Endodermal cell (in vitro differentiated cells): ENCODE data around the gene IFI44. TPM values are rescaled to one million over a fixed set of nuclear protein-coding genes. Genes with fewer than 3 reads are reported as not detected.

Experiments
- DNase-seq: peaks from one replicate; pipeline ENCODE4 v3.0.0-alpha.2; 2017
- H3K27ac ChIP-seq: 2 replicates; pipeline ENCODE4 v1.5.1; 2013; ENCODE audit warnings: mild to moderate bottlenecking, low read depth, low read length, moderate library complexity
- H3K27me3 ChIP-seq: 2 replicates; pipeline ENCODE4 v1.6.1; 2013; ENCODE audit warnings: mild to moderate bottlenecking, low read length, moderate library complexity; ENCODE audit not compliant: insufficient read depth, control insufficient read depth, poor library complexity, severe bottlenecking
- H3K36me3 ChIP-seq: 2 replicates; pipeline ENCODE4 v1.7.0; 2013; ENCODE audit warnings: mild to moderate bottlenecking, low read length, moderate library complexity; ENCODE audit not compliant: control insufficient read depth, insufficient read depth
- H3K4me1 ChIP-seq: one replicate; pipeline ENCODE4 v1.7.0; 2013; ENCODE audit warnings: low read length; ENCODE audit not compliant: control insufficient read depth, insufficient read depth
- H3K4me3 ChIP-seq: 2 replicates; pipeline ENCODE4 v1.5.1; 2013; ENCODE audit warnings: mild to moderate bottlenecking, low read length, moderate library complexity
- H3K9ac ChIP-seq: 2 replicates; pipeline ENCODE4 v1.6.1; 2013; ENCODE audit warnings: mild to moderate bottlenecking, low read length, moderate library complexity; ENCODE audit not compliant: poor library complexity, severe bottlenecking; ENCODE audit errors: extremely low read depth
- H3K9me3 ChIP-seq: 2 replicates; pipeline ENCODE4 v1.6.1; 2013; ENCODE audit warnings: mild to moderate bottlenecking, low read length, moderate library complexity; ENCODE audit not compliant: control insufficient read depth
- H3K27ac Mint-ChIP-seq: 2 replicates; pipeline ENCODE4 v1.8.0; 2020; ENCODE audit warnings: mixed read lengths
- H3K27me3 Mint-ChIP-seq: 2 replicates; pipeline ENCODE4 v1.8.0; 2021; ENCODE audit warnings: mild to moderate bottlenecking, mixed read lengths; ENCODE audit not compliant: insufficient read depth
- H3K36me3 Mint-ChIP-seq: 2 replicates; pipeline ENCODE4 v1.8.0; 2020; ENCODE audit warnings: low read depth, mixed read lengths
- H3K4me1 Mint-ChIP-seq: 2 replicates; pipeline ENCODE4 v1.8.0; 2020; ENCODE audit warnings: mixed read lengths
- H3K4me3 Mint-ChIP-seq: 2 replicates; pipeline ENCODE4 v1.8.0; 2020; ENCODE audit warnings: mild to moderate bottlenecking, moderate library complexity, mixed read lengths
- H3K9me3 Mint-ChIP-seq: 2 replicates; pipeline ENCODE4 v1.8.0; 2020; ENCODE audit warnings: mild to moderate bottlenecking, mixed read lengths
- CTCF ChIP-seq: fragments of 200-600 bp; sonication (generic); conservative IDR thresholded peaks from 2 replicates; pipeline ENCODE4 v1.5.0; 2021; ENCODE audit warnings: antibody characterized with exemption, mild to moderate bottlenecking
- WGBS, 2 experiments: methylation state at CpG; one replicate each; pipeline versions ENCODE4 v1.1.5 to v1.1.7; 2013; ENCODE audit warnings: missing lambda C conversion rate in 2 of 2, mixed read lengths in 1 of 2; ENCODE audit not compliant: insufficient coverage in 1 of 2, insufficient read length in 1 of 2; 5-methylcytosine and 5-hydroxymethylcytosine counted together
- long read RNA-seq, 4 experiments: library from polyadenylated mRNA in 2 of 4; library from RNA in 1 of 4; library from capped mRNA in 1 of 4; stranded (forward) in 3 of 4; unstranded in 1 of 4; transcript quantifications; one replicate each; pipeline ENCODE4 v2.0.0, GENCODE V29; 2020 to 2021; ENCODE audit warnings: inconsistent platforms in 1 of 4
- polyA plus RNA-seq, 2 experiments: library from polyadenylated mRNA; stranded (reverse); fragments of 50-300 nt; gene quantifications; one replicate each; pipeline ENCODE4 v1.2.3, GENCODE V29; 2013
- total RNA-seq, 2 donors: library from RNA; stranded (reverse); fragmentation: NEBNext Ultra II Directional in 1 of 2; extraction: Animal tissue kit (Norgen Biotek cat#: 25700) in 1 of 2; gene quantifications; 2 replicates in 1 of 2; 3 replicates in 1 of 2; pipeline ENCODE4 v1.2.1, GENCODE V29; 2021

Gene IFI44
- not detected for total RNA-seq
- polyA plus RNA-seq (2013, experiment 1 of 2), result 0.71 TPM
- 0.95 TPM for polyA plus RNA-seq (2013, experiment 2 of 2)
- long read RNA-seq, experiment 1, result 0 reads
- long read RNA-seq, experiment 2, result 0 reads
- long read RNA-seq, experiment 3, result 0 reads
- long read RNA-seq, experiment 4, result 0 reads

GRCh38 chr1:78649628-78650027 is at the start of gene IFI44:
Gene IFI44, plus strand, starts transcription at chr1:78649831. Its CDS starts 365 bp downstream, at chr1:78650196.
- Mint-ChIP-seq H3K9me3 (peaks cover 20% of the 10 kb centered on the region), H3K4me3 (no peak within 1 kb of the TSS)

GRCh38 chr1:78601068-78601467 is 48.6 kb upstream of the IFI44 start:
- Histone ChIP-seq H3K9ac (no peak overlapping the region), H3K9me3 (no peaks in the 10 kb centered on the region), H3K4me3 (no peak overlapping the region), H3K27me3 (no peaks in the 10 kb centered on the region), H3K4me1 (no peaks in the 10 kb centered on the region), H3K27ac (no peak overlapping the region), H3K36me3 (no peaks in the 10 kb centered on the region)
- WGBS, 2 experiments, result no CpG with 5 or more reads among the region's 1 CpG
- H3K27me3 Mint-ChIP-seq, result peaks cover 2% of the 10 kb centered on the region
- H3K36me3 Mint-ChIP-seq, result no peaks in the 10 kb centered on the region
- DNase-seq, result no peak
- no peak for TF ChIP-seq CTCF
- no peaks in the 10 kb centered on the region for H3K9me3 Mint-ChIP-seq
- H3K27ac Mint-ChIP-seq, result no peak overlapping the region
- H3K4me1 Mint-ChIP-seq, result no peaks in the 10 kb centered on the region
- H3K4me3 Mint-ChIP-seq, result no peak overlapping the region

More at GRCh38 chr1:78649628-78650027, at the start of gene IFI44:
- TF ChIP-seq CTCF, result no peak
- DNase-seq, result no peak
- Mint-ChIP-seq H3K4me1 (no peaks in the 10 kb centered on the region), H3K27ac (no peak within 1 kb of the TSS), H3K27me3 (peaks cover 8% of the 10 kb centered on the region), H3K36me3 (no peaks in the 10 kb centered on the region)
- Histone ChIP-seq H3K9me3 (no peaks in the 10 kb centered on the region), H3K27me3 (peaks cover under 1% of the 10 kb centered on the region), H3K36me3 (no peaks in the 10 kb centered on the region), H3K9ac (no peak within 1 kb of the TSS), H3K4me3 (no peak within 1 kb of the TSS), H3K27ac (no peak within 1 kb of the TSS), H3K4me1 (no peaks in the 10 kb centered on the region)

GRCh38 chr1:78603206-78603605 is 46.4 kb upstream of the IFI44 start:
- H3K36me3 Mint-ChIP-seq, result no peaks in the 10 kb centered on the region
- WGBS, 2 experiments, result 86 to 97% methylated on average over 1 of the region's 1 CpG
- no peak overlapping the region for H3K27ac ChIP-seq
- H3K27me3 ChIP-seq, result no peaks in the 10 kb centered on the region
- H3K4me3 ChIP-seq, result no peak overlapping the region
- H3K9me3 ChIP-seq, result peaks cover 5% of the 10 kb centered on the region
- H3K27me3 Mint-ChIP-seq, result peaks cover 2% of the 10 kb centered on the region
- H3K4me1 ChIP-seq, result peaks cover 3% of the 10 kb centered on the region
- no peak overlapping the region for H3K27ac Mint-ChIP-seq
- H3K4me3 Mint-ChIP-seq, result no peak overlapping the region
- H3K9me3 Mint-ChIP-seq, result no peaks in the 10 kb centered on the region
- no peak for DNase-seq
- TF ChIP-seq CTCF, result no peak
- H3K4me1 Mint-ChIP-seq, result peaks cover 2% of the 10 kb centered on the region
- H3K36me3 ChIP-seq, result no peaks in the 10 kb centered on the region
- no peak overlapping the region for H3K9ac ChIP-seq
